Liver (tissue), 3 donors: Measurements from ENCODE around the gene ARID3B.

ENCODE experiments used
- CTCF ChIP-seq: fragments of 150-350 bp; IDR thresholded peaks from 2 replicates; pipeline ENCODE4 v1.5.1; 2017; ENCODE audit warnings: improper control_type of control experiment, low read depth, low read length; ENCODE audit not compliant: missing input control
- RAD21 ChIP-seq, 2 donors: IDR thresholded peaks; 2 replicates each; pipeline ENCODE4 v1.6.1; 2016; ENCODE audit warnings: antibody characterized with exemption in 2 of 2, mild to moderate bottlenecking in 2 of 2
- donor health status: healthy.
- donor health status: healthy.

- TF ChIP-seq RAD21 (IDR thresholded peaks at IDR 0.05) (no peak), CTCF (no peak)
Observed at GRCh38 chr15:74578496-74578994, 37.5 kb downstream of the ARID3B start.
